HUES64 (cell line): ENCODE results near the gene NBEA.
A peak's percentile ranks its signal among the peaks of the same experiment; 100 is the strongest.

ENCODE experiments used
- H3K27ac ChIP-seq: 2 replicates; pipeline ENCODE4 v1.7.0; 2013; ENCODE audit warnings: low read depth, low read length, inconsistent platforms
- H3K27me3 ChIP-seq: 2 replicates; pipeline ENCODE4 v1.6.1; 2013; ENCODE audit warnings: mild to moderate bottlenecking, low read length; ENCODE audit not compliant: insufficient read depth
- H3K36me3 ChIP-seq: 2 replicates; pipeline ENCODE4 v1.6.1; 2013; ENCODE audit warnings: mild to moderate bottlenecking, low read length; ENCODE audit not compliant: insufficient read depth
- H3K4me1 ChIP-seq: 2 replicates; pipeline ENCODE4 v1.6.1; 2013; ENCODE audit warnings: mild to moderate bottlenecking, low read length, moderate library complexity; ENCODE audit not compliant: insufficient read depth
- H3K4me3 ChIP-seq: 2 replicates; pipeline ENCODE4 v1.5.1; 2013; ENCODE audit warnings: mild to moderate bottlenecking, low read length, moderate library complexity
- H3K9ac ChIP-seq: 2 replicates; pipeline ENCODE4 v1.6.1; 2013; ENCODE audit warnings: mild to moderate bottlenecking, low read depth, low read length
- H3K9me3 ChIP-seq: 2 replicates; pipeline ENCODE4 v1.6.1; 2013; ENCODE audit warnings: low read depth, low read length; ENCODE audit not compliant: insufficient read depth
- WGBS: fragments of 150-250, 120-280 bp; methylation state at CpG from one replicate; pipeline ENCODE4 v1.1.7; 2013; ENCODE audit warnings: missing lambda C conversion rate; 5-methylcytosine and 5-hydroxymethylcytosine counted together

The NBEA gene

DNA sequence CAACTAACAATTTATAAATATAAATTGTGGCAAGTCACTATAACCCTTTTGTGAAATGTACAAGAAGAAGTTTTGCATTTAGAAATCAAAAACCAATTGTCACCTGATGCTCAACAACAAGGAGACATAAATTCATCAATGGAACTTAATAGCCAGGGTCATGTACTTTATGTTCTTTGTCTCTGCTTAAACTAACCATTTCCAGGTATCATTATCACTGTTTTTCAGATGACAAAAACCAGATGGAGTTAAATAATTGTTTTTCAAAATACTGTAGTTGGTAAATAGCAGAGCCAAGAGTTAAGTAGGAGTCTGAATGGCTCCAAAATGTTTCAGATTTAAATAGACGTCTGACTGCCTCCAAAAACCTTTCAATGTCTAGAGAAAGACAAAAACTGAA, 606.7 kb downstream of the NBEA start:
- 87% methylated on average over 1 of the region's 1 CpG for WGBS

DNA sequence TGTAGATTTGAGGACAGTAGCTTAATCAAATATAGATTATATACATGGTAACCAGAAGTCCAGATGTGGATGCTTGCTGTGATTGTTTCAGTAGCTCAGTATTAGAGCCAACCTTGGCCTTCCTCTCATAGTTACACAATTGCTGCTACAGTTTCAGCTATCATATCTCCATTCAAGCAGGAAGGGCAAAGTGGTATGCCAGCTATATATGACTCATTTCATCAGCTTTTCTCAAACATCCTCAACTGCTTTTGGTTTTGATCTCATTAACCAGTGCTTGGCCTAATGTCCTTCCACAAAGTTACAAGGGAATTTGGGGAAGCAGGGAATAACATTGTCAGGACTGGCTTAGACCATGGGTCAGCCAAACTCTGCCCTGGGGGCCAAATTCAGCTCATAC, 607.4 kb downstream of the NBEA start:
- Histone ChIP-seq H3K4me3 (no peak overlapping the region), H3K9ac (no peak overlapping the region), H3K27ac (no peak overlapping the region)

More for the DNA sequence above, 606.7 kb downstream of the NBEA start:
- no peak overlapping the region for H3K9ac ChIP-seq
- H3K4me3 ChIP-seq, result no peak overlapping the region
- no peaks in the 10 kb centered on the region for H3K27me3 ChIP-seq
- no peaks in the 10 kb centered on the region for H3K4me1 ChIP-seq
- H3K36me3 ChIP-seq, result no peaks in the 10 kb centered on the region
- H3K9me3 ChIP-seq, result no peaks in the 10 kb centered on the region
- no peak overlapping the region for H3K27ac ChIP-seq

DNA sequence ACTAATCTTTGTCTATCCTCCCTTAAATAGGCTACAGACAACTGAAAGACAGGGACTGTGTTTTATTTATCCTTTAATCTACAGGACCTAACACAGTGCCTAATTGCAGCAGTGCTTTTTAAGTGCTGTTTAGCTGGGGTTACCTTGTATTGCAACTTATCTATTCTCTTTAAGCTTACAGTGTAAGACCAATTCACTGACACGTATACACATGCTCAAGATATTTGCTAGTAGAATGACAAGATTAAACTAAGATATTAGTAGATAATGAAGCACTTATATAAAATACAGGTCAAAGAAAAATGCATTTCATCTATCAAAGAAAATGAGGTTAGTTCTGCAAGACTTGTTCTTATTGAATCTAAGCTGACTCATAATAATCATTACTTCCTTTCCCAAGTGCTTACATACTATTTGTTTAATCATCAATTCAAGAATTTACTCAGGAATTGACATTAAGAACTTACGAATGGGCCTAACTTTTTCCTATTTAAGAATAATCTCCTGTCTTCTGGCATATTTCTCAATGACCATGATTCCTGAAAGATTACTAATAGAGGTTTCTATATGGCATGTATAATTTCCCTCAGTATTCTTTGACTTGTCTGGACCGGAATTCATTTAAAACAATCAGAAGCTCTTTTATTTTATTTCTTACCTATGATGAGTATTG, 610.2 kb downstream of the NBEA start:
- Histone ChIP-seq H3K4me1 (no peaks in the 10 kb centered on the region), H3K4me3 (no peak overlapping the region), H3K9me3 (no peaks in the 10 kb centered on the region), H3K27ac (no peak overlapping the region), H3K27me3 (no peaks in the 10 kb centered on the region), H3K36me3 (no peaks in the 10 kb centered on the region), H3K9ac (no peak overlapping the region)
- 53% methylated on average over 1 of the region's 3 CpGs for WGBS

More for the DNA sequence above, 607.4 kb downstream of the NBEA start:
- no peaks in the 10 kb centered on the region for H3K4me1 ChIP-seq
- no peaks in the 10 kb centered on the region for H3K9me3 ChIP-seq
- no peaks in the 10 kb centered on the region for H3K36me3 ChIP-seq
- no peaks in the 10 kb centered on the region for H3K27me3 ChIP-seq

DNA sequence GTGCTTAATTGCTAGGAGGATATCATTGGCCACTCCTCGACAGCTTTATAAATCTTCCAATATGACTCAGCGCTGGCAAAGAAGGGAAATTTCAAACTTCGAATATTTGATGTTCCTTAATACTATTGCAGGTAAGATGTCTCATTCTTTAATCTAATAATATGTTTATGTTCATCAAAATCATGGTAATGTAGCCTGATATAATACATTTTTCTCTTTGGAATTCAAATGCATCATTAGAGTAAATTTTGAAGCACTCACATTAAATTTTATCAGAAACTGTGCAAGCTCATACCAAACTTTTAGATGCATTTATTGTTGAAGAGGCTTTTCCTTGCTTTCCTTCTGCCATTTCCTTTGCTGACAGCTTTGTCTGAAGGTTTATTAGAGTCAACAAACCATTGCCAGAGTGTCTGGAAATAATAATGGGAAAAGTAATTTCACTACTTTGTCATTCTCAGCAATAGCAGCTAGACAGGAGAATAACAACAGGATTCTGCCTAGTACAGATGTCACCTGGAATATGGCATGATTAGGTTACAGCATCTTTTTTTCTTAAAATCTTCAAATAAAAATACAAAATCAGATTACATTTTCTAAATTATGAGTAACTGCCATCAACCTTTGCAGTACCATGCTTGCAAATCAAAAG, 613.0 kb downstream of the NBEA start:
- no peak overlapping the region for H3K27ac ChIP-seq
- H3K9ac ChIP-seq, result no peak overlapping the region
- H3K4me3 ChIP-seq, result no peak overlapping the region
- no peaks in the 10 kb centered on the region for H3K27me3 ChIP-seq
- no peaks in the 10 kb centered on the region for H3K9me3 ChIP-seq
- WGBS, result 100% methylated on average over 2 of the region's 3 CpGs
- H3K36me3 ChIP-seq, result no peaks in the 10 kb centered on the region
- H3K4me1 ChIP-seq, result no peaks in the 10 kb centered on the region

DNA sequence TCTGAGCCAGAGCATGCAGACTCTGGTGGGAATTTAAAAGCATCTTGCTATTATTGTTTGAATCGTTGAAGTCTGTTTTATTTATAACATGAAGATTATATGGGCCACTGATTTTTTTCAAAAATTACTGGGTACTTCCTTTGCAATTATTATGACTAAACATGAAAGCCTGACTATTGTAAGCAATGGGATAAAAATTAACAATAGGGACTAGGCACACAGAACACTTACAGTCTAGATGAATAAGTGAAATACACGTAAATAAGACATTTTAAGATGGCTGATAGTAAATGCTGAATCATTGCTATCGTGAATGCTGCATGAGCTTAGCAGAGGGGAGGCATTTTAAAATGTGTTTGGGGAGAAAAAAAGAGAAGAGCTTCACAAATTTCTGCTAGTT, 615.4 kb downstream of the NBEA start:
- Histone ChIP-seq H3K36me3 (no peaks in the 10 kb centered on the region), H3K4me3 (no peak overlapping the region), H3K27me3 (no peaks in the 10 kb centered on the region), H3K27ac (no peak overlapping the region), H3K9ac (no peak overlapping the region), H3K4me1 (no peaks in the 10 kb centered on the region), H3K9me3 (no peaks in the 10 kb centered on the region)
- 93% methylated on average over 3 of the region's 3 CpGs for WGBS

DNA sequence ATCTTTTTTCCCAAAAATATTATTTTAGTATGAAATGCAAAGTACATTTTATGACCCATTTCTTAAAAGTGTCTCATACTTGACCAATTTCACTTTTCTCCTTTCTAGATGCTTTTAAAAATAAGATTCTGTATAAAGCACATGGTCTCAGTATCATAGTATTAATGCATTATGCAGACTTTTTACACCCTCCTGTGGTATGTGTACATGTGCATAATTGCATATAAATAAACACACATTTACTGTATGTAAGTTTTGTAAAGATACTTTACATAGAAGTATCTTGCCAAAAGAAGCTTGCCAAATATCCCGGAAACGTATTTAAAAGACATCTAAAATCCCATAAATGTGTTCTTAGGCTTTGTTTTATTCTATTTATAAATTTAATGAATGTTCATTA, 619.5 kb downstream of the NBEA start:
- H3K4me1 ChIP-seq, result no peaks in the 10 kb centered on the region
- no peak overlapping the region for H3K9ac ChIP-seq
- no peaks in the 10 kb centered on the region for H3K27me3 ChIP-seq
- no CpG with 5 or more reads among the region's 2 CpGs for WGBS
- H3K4me3 ChIP-seq, result no peak overlapping the region
- H3K36me3 ChIP-seq, result no peaks in the 10 kb centered on the region
- H3K9me3 ChIP-seq, result no peaks in the 10 kb centered on the region
- H3K27ac ChIP-seq, result no peak overlapping the region

DNA sequence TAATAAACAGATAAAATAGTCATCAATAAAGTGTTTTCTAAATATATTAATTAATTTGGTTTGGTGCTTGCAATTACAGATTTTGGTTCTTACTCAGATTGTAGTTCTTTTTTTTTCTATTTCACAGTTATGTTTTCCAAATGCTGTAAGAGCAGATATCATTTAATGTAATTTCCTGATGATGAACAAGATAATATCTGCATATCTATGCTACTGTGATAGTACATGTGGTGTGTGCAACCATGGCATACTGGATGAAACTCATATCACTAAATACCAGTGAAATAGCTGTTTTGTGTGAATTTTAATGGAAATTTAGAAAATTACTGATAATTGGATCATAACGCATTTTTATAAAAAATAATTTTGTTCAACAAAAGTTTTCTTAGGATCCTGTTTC, 623.2 kb downstream of the NBEA start:
- no peaks in the 10 kb centered on the region for H3K27me3 ChIP-seq
- H3K9ac ChIP-seq, result no peak overlapping the region
- no peaks in the 10 kb centered on the region for H3K36me3 ChIP-seq
- no CpG with 5 or more reads among the region's 1 CpG for WGBS
- H3K4me1 ChIP-seq, result no peaks in the 10 kb centered on the region
- no peaks in the 10 kb centered on the region for H3K9me3 ChIP-seq
- no peak overlapping the region for H3K27ac ChIP-seq
- no peak overlapping the region for H3K4me3 ChIP-seq

DNA sequence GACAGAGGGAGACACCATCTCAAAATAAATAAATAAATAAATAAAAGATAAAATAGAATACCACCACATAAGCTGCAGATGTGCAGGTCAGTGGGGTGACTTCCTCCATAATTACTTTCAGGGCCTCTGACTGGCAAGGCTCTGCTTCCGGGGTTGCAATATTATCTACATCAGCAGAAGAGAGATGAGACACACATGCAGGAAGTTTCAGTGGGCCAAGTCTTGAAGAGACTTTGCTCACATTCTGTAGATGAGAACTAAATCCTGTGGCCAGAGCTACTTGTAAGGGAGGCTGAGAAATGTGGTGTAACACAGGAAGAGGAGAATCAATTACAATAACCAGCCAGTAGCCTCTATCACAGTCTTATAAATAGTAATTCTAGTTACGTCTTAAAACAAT, 624.3 kb downstream of the NBEA start:
- peaks cover 4% of the 10 kb centered on the region for H3K4me1 ChIP-seq
- no peak overlapping the region for H3K27ac ChIP-seq
- no peak overlapping the region for H3K4me3 ChIP-seq
- no peaks in the 10 kb centered on the region for H3K27me3 ChIP-seq
- no peak overlapping the region for H3K9ac ChIP-seq
- no peaks in the 10 kb centered on the region for H3K36me3 ChIP-seq
- 90% methylated on average over 2 of the region's 2 CpGs for WGBS
- H3K9me3 ChIP-seq, result no peaks in the 10 kb centered on the region

DNA sequence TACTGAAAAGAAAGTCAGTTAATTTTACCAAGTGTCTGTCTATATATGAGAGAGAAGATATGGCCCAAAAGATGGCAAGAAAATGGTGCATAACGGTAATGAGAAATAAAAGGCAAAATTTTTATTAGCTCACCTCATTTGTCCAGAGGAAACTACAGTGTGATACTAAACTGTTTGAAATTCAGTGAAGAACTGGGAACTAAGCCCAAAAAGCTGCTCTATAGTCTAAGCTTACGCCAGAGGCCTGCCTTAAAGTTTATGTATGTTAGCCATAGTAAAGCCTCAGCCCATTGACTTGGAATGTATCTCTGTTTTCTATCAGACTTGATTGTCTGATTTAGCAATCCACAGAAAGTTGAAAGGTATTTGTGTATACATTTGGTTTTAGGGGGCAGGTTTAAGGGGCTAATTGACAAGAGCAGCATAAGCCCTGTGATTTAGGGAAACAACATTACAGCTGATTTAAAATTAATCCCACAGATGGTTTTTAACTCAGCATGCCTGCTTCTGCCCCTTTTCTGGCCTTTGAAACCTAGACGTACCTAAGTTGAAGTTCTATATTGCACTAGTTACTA, 625.4 kb downstream of the NBEA start:
- no peaks in the 10 kb centered on the region for H3K27me3 ChIP-seq
- no peaks in the 10 kb centered on the region for H3K36me3 ChIP-seq
- H3K4me3 ChIP-seq, result no peak overlapping the region
- H3K9me3 ChIP-seq, result no peaks in the 10 kb centered on the region
- peaks cover 10% of the 10 kb centered on the region for H3K4me1 ChIP-seq
- no peak overlapping the region for H3K9ac ChIP-seq
- H3K27ac ChIP-seq, result no peak overlapping the region
- 96% methylated on average over 3 of the region's 3 CpGs for whole genome bisulfite sequencing

DNA sequence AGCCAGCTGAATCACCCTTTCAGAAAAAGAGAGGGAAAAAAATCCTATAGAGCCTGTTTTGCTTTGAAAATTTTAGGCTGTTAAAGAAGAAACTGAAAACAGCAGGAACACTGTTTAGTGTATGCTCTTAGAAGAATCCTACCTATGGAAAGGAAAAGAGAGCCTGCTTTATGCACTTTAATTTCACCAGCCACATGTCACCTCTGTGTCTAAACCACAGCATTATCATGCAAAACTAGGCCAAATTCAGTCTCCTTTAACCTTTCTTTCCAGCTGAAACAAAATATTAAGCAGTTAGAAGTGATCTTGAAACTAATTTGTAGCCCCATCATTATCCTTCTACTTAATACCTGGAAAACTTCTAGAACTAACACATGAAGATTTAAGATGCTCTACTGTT, 631.6 kb downstream of the NBEA start:
- no peaks in the 10 kb centered on the region for H3K9me3 ChIP-seq
- peaks cover 29% of the 10 kb centered on the region for H3K4me1 ChIP-seq
- H3K27ac ChIP-seq, result peak overlapping the region; percentile 0; the same call in 1 of the 2 replicates
- no peaks in the 10 kb centered on the region for H3K27me3 ChIP-seq
- no peak overlapping the region for H3K9ac ChIP-seq
- no peaks in the 10 kb centered on the region for H3K36me3 ChIP-seq
- no peak overlapping the region for H3K4me3 ChIP-seq

DNA sequence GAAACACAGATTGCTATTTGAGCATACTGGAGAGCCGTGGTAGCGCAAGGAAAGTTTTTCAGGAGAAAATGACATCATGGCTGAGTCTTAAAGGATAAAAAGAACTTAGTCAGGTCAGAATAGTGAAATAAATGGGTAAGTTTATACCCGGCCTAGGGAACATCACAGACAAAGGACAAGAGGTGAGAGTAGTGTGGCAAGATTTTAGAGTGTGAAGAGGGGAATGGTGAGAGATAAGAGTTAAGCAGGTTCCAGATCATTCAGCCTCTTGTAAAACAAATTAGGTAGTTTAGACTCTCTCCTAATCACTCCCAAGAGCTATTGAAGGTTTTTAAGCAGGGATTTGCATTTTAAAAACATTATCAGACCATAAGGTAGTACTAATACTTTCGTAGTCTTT, 650.4 kb downstream of the NBEA start:
- H3K9me3 ChIP-seq, result no peaks in the 10 kb centered on the region
- peaks cover 13% of the 10 kb centered on the region for H3K4me1 ChIP-seq
- no peak overlapping the region for H3K9ac ChIP-seq
- no peaks in the 10 kb centered on the region for H3K27me3 ChIP-seq
- no peaks in the 10 kb centered on the region for H3K36me3 ChIP-seq
- H3K27ac ChIP-seq, result no peak overlapping the region
- 71% methylated on average over 3 of the region's 4 CpGs for WGBS
- H3K4me3 ChIP-seq, result no peak overlapping the region
